ENCODE results near the gene CCDC92B. TPM values are rescaled to one million over a fixed set of nuclear protein-coding genes. Genes with fewer than 3 reads are reported as not detected.

Gene CCDC92B
- total and polyA plus RNA-seq, 5 experiments from 2014 or later = 0.16 to 0.30 TPM; not detected in 3

DNA sequence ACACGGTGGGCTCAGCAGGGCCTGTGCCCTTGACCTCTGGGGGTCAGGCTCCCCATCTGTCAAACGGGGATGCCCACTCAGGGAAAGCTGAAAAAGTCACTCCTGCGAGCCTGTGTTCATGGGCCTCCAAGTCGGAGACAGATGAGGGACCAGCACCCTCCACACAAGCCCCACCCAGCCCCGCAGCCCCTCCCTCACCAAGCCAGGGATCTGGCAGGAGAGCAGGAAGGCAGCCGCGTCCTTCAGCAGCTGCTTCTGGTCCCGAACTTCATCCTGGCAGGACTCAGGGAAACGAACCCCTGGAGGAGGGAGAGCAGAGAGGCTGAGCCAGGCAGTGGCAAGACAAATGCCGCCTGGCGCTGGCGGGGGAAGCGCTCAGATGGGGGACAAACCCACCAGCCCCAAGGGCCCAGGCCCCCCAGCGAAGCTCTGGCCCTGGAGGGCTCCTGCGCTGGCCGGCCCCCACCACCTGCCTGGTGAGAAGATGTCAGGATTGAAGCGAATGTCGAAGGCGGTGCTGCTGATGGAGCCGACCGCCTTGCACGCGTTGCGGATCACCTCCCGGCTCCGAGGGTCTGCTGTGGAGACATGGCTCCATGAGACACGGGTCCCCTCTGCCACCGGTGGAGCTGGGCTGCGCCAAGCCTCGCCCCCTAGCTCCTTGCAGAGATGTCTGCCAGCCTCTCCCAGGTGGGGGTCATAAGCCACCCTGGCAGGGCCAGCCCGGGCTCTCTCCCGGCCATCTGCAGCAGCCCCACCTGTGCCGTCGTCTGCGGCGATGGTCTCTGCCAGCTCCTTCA, 53.3 kb downstream of the CCDC92B start:
- Mint-ChIP-seq H3K36me3 (peaks cover 0 to 40% (median 7%) of the 10 kb centered on the region in 3 donors), H3K27me3 (no peaks in the 10 kb centered on the region), H3K4me3 (no peak overlapping the region), H3K9me3 (no peaks in the 10 kb centered on the region), H3K27ac (no peak overlapping the region), H3K4me1 (peaks cover 0 to 2% (median 0%) of the 10 kb centered on the region in 4 donors)
- ATAC-seq (no peak), DNase-seq (peak in 1 of 10 donors; percentile 57)
- POLR2A ChIA-PET = no interaction called here

DNA sequence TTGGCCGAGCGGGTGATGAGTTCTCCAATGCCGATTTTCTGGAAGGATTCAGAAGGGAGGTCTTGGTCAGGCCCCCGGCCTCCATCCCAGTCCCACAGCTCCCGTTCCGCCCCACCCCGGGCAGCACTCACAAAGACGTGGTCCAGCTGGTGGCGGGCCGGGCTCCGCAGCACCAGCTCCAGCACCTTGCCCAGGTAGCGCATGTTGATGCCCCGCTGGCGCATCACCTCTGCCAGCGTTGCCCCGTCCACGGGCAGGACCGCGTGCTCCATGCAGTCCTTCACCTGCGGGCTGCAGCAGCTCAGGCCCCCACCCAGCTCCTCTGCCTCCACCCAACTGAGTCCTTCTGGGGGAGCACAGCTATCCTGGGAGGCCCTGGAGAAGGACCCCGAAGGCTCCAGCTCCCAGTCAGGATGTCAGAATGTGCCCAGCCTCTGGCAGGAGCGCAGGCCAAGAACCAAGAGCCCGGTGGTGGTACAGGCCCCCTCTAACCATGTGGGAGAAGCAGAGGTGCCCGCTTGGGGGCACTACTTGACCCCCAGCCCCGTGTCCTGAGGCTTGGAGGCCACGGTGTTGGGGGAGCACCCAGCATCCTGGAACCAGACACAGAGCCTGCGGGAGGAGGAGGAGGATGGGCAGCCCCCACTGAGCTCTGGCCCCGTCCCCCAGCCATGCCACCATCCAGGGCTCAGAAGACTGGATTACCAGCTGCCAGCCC, 54.0 kb downstream of the CCDC92B start:
- no peak for ATAC-seq
- POLR2A ChIA-PET = no interaction called here
- DNase-seq = no peak
- Mint-ChIP-seq H3K27ac (no peak overlapping the region), H3K9me3 (no peaks in the 10 kb centered on the region), H3K27me3 (no peaks in the 10 kb centered on the region), H3K36me3 (peaks cover 0 to 40% (median 7%) of the 10 kb centered on the region in 3 donors), H3K4me3 (no peak overlapping the region), H3K4me1 (peaks cover 0 to 2% (median 0%) of the 10 kb centered on the region in 4 donors)

DNA sequence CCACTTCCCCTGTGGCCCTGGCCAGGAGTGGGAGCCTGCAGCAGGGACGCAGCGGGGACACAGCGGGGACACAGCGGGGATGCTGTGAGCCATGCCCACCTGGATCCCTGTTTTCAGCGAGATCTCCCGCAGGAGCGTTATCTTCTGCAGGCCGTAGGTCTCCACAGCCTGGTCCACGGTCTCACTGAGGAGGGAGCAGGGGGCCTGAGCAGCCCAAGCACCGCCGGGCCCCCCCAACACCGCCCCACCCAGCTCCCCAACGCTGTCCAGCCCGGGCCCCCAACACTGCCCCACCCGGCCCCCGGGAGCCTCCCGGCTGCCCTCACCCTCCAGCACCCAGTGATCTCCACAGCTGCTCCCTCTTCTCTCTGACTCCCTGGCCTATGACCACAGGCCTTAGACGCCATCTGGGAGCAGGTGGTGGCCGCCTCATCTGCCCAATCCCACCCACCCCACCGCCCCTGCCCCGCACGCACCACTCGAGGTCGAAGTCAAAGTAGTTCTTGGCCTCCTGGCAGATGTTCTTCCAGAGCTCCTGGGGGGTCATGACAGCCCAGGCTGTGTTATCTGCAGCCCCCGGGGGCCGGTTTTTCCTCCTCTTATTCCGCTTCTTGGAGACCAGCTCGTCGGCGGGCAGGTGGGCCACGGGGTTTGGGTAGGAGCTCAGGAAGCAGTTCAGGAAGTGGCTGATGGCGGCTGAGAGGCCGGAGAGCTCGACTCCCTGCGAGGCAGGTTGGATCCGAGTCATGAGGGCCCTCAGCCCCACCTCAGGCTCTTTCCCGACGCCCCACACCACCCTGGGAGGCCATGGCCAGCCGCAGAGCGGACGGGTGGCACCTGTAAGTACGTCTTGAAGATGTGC, 54.8 kb downstream of the CCDC92B start:
- H3K4me1 Mint-ChIP-seq = peaks cover 0 to 2% (median 0%) of the 10 kb centered on the region in 4 donors
- H3K9me3 Mint-ChIP-seq = no peaks in the 10 kb centered on the region
- peak overlapping the region in 1 of 10 donors; percentile 73 for H3K4me3 Mint-ChIP-seq
- POLR2A ChIA-PET = no interaction called here
- H3K27me3 Mint-ChIP-seq = no peaks in the 10 kb centered on the region
- H3K36me3 Mint-ChIP-seq = peaks cover 0 to 37% (median 5%) of the 10 kb centered on the region in 3 donors
- H3K27ac Mint-ChIP-seq = peak overlapping the region in 1 of 10 donors; percentile 40
- DNase-seq (peak in 2 of 10 donors; percentile 4 to 53), ATAC-seq (no peak)

DNA sequence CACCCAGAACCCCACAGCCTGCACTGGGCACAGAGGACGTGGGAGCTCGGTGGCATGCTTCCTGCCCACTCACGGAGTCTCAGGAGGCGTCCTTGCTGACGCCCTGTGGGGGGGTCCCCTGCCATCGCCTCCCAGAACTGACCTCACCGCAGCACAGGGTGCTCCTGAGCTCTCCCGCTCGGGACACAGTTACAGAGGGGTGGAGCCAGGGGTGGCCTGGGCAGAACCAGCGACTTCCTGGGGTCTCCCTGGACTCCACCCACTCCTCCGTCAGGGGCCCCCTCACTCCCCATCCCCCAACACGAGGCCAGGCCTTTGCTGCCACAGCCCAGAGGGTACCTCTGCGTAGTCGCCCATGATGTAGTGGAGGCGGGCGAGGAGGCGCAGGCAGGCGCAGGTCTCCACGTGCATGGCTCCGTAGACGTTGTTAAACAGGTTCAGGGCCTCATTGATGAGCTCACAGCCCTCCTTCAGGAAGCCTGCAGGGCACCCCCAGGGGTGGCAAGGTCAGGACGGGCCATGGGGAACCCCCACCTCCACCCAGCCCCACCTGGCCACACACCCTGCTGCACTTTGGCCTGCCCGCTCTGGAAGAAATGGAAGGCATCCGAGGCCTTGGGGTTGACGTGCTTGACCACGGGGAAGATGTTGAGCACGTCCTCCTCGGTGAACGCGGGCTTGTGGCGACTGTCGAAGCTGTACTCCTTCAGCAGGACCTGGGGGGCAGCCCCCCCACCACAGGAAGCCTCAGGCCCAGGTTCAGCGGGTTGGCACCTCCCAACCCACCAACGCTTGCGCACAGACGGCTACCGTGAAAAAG, 55.7 kb downstream of the CCDC92B start:
- Mint-ChIP-seq H3K27me3 (no peaks in the 10 kb centered on the region), H3K36me3 (peaks cover 0 to 37% (median 2%) of the 10 kb centered on the region in 3 donors), H3K4me1 (peaks cover 0 to 7% (median 2%) of the 10 kb centered on the region in 4 donors), H3K27ac (peak overlapping the region in 1 of 10 donors; percentile 40), H3K9me3 (no peaks in the 10 kb centered on the region), H3K4me3 (peak overlapping the region in 1 of 10 donors; percentile 73)
- POLR2A ChIA-PET = interaction anchor here (0.5 kb wide), 1 partner anchor 24 kb away, joined by 3 read pairs; no protein-coding TSS in a partner anchor
- peak in 2 of 10 donors; percentile 12 to 31 for DNase-seq
- no peak for ATAC-seq

DNA sequence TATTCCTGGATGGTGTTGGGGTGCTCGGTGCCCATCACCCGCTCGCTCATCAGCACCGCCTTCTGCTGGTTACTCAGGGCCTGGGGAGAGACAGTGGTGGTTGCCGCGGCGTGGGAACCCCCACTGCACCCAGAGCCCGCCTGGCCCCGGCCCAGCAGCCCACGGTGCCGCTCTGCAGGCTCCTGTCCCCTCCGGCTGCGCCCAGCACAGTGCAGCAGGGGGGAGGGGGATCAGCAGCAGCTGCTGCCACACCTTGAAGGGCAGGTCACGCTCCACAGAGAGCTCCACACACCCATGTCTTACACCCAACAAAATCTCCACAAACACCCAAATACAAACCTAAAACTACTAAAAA, 56.7 kb downstream of the CCDC92B start:
- Mint-ChIP-seq H3K36me3 (peaks cover 0 to 32% (median 2%) of the 10 kb centered on the region in 3 donors), H3K4me3 (no peak overlapping the region), H3K27ac (no peak overlapping the region), H3K4me1 (peaks cover 0 to 9% (median 5%) of the 10 kb centered on the region in 4 donors), H3K9me3 (no peaks in the 10 kb centered on the region), H3K27me3 (no peaks in the 10 kb centered on the region)
- POLR2A ChIA-PET = no interaction called here
- DNase-seq = no peak
- no peak for ATAC-seq

DNA sequence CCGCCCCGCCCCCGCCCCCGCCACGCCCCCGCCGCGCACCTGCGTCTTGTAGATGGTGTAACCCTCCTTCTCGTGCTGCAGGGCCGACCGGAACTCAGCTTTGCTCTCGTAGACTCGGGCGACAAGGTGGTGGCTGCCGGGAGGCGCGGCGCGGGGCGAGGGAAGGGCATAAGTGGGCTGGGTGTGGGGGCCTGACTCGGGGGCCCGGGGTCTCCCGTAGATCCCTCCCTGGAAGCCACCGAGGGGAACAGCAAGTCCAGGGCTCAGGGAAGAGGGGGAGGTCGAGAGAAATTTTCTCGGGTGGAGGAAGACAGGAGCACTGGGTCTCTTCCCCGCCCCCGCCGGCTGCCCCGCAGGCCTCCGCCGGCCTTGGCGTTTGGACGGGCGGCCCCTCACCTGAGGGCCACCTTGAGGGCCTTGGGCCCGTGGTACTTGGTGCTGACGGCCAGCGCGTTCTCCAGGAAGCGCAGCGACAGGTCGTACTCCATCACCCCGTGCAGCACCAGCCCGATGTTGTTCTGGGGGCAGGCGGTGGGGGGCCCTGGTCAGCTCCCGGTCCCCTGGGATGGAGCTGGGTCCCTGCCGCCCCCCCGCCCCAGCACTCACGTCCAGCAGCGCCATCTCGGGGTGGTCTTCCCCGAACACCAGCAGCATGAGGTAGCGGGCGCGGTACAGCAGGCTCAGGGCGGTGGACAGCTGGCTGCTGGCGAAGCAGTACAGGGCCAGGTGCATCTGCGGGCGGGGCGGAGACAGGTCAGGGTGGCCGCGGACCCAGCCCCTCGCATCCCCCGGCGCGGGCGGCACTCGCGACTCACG, 57.3 kb downstream of the CCDC92B start:
- no peak overlapping the region for H3K27ac Mint-ChIP-seq

DNA sequence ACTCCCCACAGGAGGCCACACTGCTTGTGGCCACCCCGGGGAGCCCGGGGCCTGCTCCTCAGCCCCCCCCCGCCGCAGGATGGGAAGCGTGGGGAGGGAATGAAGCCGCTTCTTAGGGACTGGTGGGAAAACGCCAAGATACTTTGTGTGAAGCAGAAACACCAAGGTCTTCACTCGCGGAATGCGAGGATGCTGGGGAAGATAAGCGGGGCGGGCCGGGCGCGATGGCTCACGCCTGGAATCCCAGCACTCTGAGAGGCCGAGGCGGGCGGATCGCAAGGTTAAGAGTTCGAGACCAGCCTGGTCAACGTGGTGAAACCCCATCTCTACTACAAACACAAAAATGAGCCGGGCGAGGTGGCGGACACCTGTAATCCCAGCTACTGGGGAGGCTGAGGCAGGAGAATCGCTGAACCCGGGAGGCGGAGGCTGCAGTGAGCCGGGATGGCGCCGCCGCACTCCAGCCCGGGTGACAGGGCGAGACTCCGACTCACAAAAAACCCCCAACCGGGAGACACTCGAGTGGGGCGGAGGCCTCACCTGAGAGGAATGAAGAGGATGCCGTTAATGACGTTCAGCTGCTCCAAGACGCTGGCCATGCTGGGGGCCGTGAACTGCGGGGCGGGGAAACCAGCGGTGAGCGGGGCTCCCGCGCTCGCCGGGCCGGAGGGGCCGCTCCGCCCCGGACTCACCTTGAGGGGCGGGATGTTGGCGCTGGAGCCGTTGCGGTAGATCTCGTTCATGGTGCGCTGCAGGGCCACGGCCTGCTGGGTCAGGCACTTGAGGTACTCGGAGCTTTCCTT, 58.2 kb downstream of the CCDC92B start:
- DNase-seq (no peak), ATAC-seq (no peak)
- H3K4me1 Mint-ChIP-seq = peaks cover 0 to 15% (median 8%) of the 10 kb centered on the region in 4 donors
- no peaks in the 10 kb centered on the region for H3K27me3 Mint-ChIP-seq
- H3K27ac Mint-ChIP-seq = peak overlapping the region in 1 of 10 donors; percentile 34
- H3K4me3 Mint-ChIP-seq = no peak overlapping the region
- no peaks in the 10 kb centered on the region for H3K9me3 Mint-ChIP-seq
- POLR2A ChIA-PET = no interaction called here
- H3K36me3 Mint-ChIP-seq = peaks cover 0 to 27% (median 0%) of the 10 kb centered on the region in 3 donors

More for the DNA sequence above, 57.3 kb downstream of the CCDC92B start:
- DNase-seq (peak in 1 of 10 donors; percentile 15), ATAC-seq (no peak)
- peaks cover 0 to 30% (median 0%) of the 10 kb centered on the region in 3 donors for H3K36me3 Mint-ChIP-seq
- peaks cover 0 to 12% (median 8%) of the 10 kb centered on the region in 4 donors for H3K4me1 Mint-ChIP-seq
- H3K4me3 Mint-ChIP-seq = no peak overlapping the region
- no peaks in the 10 kb centered on the region for H3K9me3 Mint-ChIP-seq
- H3K27me3 Mint-ChIP-seq = no peaks in the 10 kb centered on the region
- POLR2A ChIA-PET = no interaction called here

DNA sequence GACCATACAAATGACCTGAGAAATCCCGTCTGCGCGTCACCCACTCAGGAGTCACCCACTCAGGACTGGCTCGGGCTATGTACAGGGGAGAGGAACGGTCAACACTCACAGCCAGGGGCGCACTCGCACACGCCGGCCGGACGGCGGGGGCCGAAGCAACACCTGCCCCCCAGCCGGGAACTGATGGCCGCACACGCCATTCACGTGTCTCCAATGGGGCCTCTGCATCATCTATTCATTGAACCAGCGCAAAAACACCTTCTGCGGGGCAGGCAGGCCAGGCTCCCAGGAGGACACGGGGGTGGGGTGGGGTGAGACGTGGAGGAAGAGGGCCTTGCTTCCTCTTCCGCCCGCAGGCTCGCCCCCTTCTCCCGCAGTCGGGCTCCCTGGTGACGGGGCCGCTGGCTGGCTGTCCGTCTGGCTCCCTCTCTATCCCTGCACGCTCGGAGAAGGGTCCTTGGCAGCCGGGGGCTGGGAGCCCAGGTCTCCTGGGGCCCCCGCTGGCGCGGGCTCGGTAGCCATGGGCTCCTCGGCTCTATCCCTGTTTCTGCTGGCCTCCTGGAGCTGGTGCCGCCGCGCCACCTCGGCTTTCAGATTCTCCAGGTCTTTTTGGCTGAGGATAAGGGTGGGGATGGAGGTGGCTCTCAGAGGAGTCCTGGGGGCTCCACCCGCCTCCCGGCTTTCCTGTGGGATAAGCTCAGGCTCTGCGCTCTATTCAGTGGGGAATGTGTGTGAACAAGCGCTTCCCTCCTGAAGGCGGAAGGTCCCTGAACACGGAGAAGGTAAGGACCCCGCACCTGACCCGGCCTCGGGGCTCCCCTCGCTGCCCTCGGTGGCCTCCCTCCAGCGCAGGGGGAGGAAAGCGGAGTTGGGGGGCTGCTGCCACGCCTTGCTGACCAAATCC, 59.0 kb downstream of the CCDC92B start:
- peaks cover 0 to 27% (median 0%) of the 10 kb centered on the region in 3 donors for H3K36me3 Mint-ChIP-seq
- DNase-seq (peak in 1 of 10 donors; percentile 15), ATAC-seq (no peak)
- H3K27me3 Mint-ChIP-seq = no peaks in the 10 kb centered on the region
- H3K4me3 Mint-ChIP-seq = no peak overlapping the region
- H3K9me3 Mint-ChIP-seq = no peaks in the 10 kb centered on the region
- POLR2A ChIA-PET = interaction anchor here (0.6 kb wide), 1 partner anchor 138 kb away, joined by 7 read pairs; no protein-coding TSS in a partner anchor
- no peak overlapping the region for H3K27ac Mint-ChIP-seq
- H3K4me1 Mint-ChIP-seq = peaks cover 0 to 15% (median 8%) of the 10 kb centered on the region in 4 donors

DNA sequence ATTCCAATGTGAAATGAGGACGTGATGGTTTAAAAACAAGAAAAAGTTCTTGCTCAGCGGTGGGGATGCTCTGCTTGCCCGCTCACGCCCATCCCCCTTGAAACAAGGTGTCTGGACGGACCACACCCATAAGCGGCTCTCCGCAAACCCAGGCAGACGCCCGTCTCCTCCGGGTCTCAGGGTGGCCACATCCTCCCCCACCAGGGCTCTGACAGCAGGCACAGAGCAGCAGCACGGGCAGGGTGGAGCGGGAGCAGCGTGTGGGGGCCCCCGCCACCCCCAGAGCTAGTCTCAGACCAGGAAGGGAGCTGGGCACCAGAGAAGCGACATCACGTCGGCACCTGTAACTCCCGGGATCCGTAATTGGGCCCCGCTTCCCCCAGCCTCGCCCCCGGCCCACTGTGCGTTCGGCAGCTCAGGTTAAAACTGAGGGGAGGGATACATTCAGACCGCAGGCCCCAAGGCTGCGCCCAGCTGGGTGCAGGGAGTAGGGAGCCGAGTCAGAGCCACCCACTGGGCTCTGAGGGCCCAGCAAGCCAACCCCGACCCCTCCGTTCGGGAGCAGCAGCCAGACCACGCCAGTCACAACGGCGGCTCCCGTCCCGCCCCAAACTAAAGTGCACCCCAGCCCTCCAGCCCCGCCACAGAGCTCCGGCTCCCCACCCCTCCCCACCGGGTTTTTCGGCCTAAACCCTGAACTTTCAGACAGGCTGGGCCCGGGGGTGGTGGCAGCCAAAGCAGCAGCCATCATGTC, 59.9 kb downstream of the CCDC92B start:
- DNase-seq (no peak), ATAC-seq (no peak)
- Mint-ChIP-seq H3K36me3 (peaks cover 0 to 24% (median 0%) of the 10 kb centered on the region in 3 donors), H3K27ac (peak overlapping the region in 5 of 10 donors; percentile 28 to 88 (median 71)), H3K9me3 (no peaks in the 10 kb centered on the region), H3K4me1 (peaks cover 0 to 15% (median 8%) of the 10 kb centered on the region in 4 donors), H3K4me3 (peak overlapping the region in 1 of 10 donors; percentile 62), H3K27me3 (no peaks in the 10 kb centered on the region)
- POLR2A ChIA-PET = interaction anchor here (0.6 kb wide), 1 partner anchor 137 kb away, joined by 7 read pairs; no protein-coding TSS in a partner anchor
